ENCODE measurements around the gene CLEC16A.

CLEC16A gene

GRCh38 chr16:11142261-11142630 lies 197.9 kb downstream of the CLEC16A start:
- Histone ChIP-seq H3K9me3 (ENCODE audit: control insufficient read depth, insufficient read depth, low read length) (no peaks in the 10 kb centered on the region), H3K79me2 (ENCODE audit: control insufficient read depth, low read length) (no peaks in the 10 kb centered on the region), H3K36me3 (ENCODE audit: control insufficient read depth, low read length) (no peaks in the 10 kb centered on the region), H3F3A (ENCODE audit: control insufficient read depth, insufficient read depth) (no peaks in the 10 kb centered on the region; the same call in 1 of the 2 replicates), H3K4me3 (ENCODE audit: low read length) (no peak overlapping the region), H3K9me2 (replicated peaks; ENCODE audit: control insufficient read depth, low read length) (no peaks in the 10 kb centered on the region), H3K27me3 (ENCODE audit: control insufficient read depth, low read length) (no peaks in the 10 kb centered on the region), H3K4me1 (ENCODE audit: control insufficient read depth, low read length) (peaks cover 7% of the 10 kb centered on the region), H3K27ac (ENCODE audit: low read depth, low read length) (no peak overlapping the region), H3K4me2 (ENCODE audit: low read length) (no peak overlapping the region), H4K20me1 (ENCODE audit: control insufficient read depth, insufficient read depth, low read depth, low read length) (no peaks in the 10 kb centered on the region)
- TF ChIP-seq CTCF (IDR thresholded peaks at IDR 0.05; ENCODE audit: low read depth, low read length, poor library complexity, severe bottlenecking): no peak
- no peak for TF ChIP-seq EZH2phosphoT487 (IDR thresholded peaks at IDR 0.05; ENCODE audit: borderline replicate concordance, low read length)

GRCh38 chr16:11142951-11143350 lies 198.6 kb downstream of the CLEC16A start:
- Histone ChIP-seq H3K9me3 (ENCODE audit: control insufficient read depth, insufficient read depth, low read length) (no peaks in the 10 kb centered on the region), H3K9me2 (replicated peaks; ENCODE audit: control insufficient read depth, low read length) (no peaks in the 10 kb centered on the region), H3K4me3 (ENCODE audit: low read length) (no peak overlapping the region), H4K20me1 (ENCODE audit: control insufficient read depth, insufficient read depth, low read depth, low read length) (no peaks in the 10 kb centered on the region), H3K36me3 (ENCODE audit: control insufficient read depth, low read length) (no peaks in the 10 kb centered on the region), H3K4me1 (ENCODE audit: control insufficient read depth, low read length) (peaks cover under 1% of the 10 kb centered on the region; the same call in 1 of the 2 replicates), H3K4me2 (ENCODE audit: low read length) (no peak overlapping the region), H3K79me2 (ENCODE audit: control insufficient read depth, low read length) (no peaks in the 10 kb centered on the region), H3F3A (ENCODE audit: control insufficient read depth, insufficient read depth) (no peaks in the 10 kb centered on the region), H3K27me3 (ENCODE audit: control insufficient read depth, low read length) (no peaks in the 10 kb centered on the region), H3K27ac (ENCODE audit: low read depth, low read length) (no peak overlapping the region)
- TF ChIP-seq EZH2phosphoT487 (IDR thresholded peaks at IDR 0.05; ENCODE audit: borderline replicate concordance, low read length) (no peak), CTCF (IDR thresholded peaks at IDR 0.05; ENCODE audit: low read depth, low read length, poor library complexity, severe bottlenecking) (no peak)

- no peaks in the 10 kb centered on the region for H3K27me3 ChIP-seq (ENCODE audit: control insufficient read depth, low read length)
- no peaks in the 10 kb centered on the region for H3K36me3 ChIP-seq (ENCODE audit: control insufficient read depth, low read length)
- no peak overlapping the region for H3K27ac ChIP-seq (ENCODE audit: low read depth, low read length)
- no peaks in the 10 kb centered on the region for H3K9me2 ChIP-seq (replicated peaks; ENCODE audit: control insufficient read depth, low read length)
- H3K4me2 ChIP-seq (ENCODE audit: low read length): no peak overlapping the region
- no peaks in the 10 kb centered on the region for H3K79me2 ChIP-seq (ENCODE audit: control insufficient read depth, low read length)
- no peak overlapping the region for H3K4me3 ChIP-seq (ENCODE audit: low read length)
- no peaks in the 10 kb centered on the region for H3K4me1 ChIP-seq (ENCODE audit: control insufficient read depth, low read length)
- H4K20me1 ChIP-seq (ENCODE audit: control insufficient read depth, insufficient read depth, low read depth, low read length): no peaks in the 10 kb centered on the region
- TF ChIP-seq CTCF (IDR thresholded peaks at IDR 0.05; ENCODE audit: low read depth, low read length, poor library complexity, severe bottlenecking): no peak
- TF ChIP-seq EZH2phosphoT487 (IDR thresholded peaks at IDR 0.05; ENCODE audit: borderline replicate concordance, low read length): no peak
- H3F3A ChIP-seq (ENCODE audit: control insufficient read depth, insufficient read depth): no peaks in the 10 kb centered on the region
- no peaks in the 10 kb centered on the region for H3K9me3 ChIP-seq (ENCODE audit: control insufficient read depth, insufficient read depth, low read length)
These were observed 199.1 kb downstream of the CLEC16A start for GRCh38 chr16:11143372-11144035.
